H1 (cell line): ENCODE measurements around the gene GHRL. TPM values are rescaled to one million over a fixed set of nuclear protein-coding genes. Genes with fewer than 3 reads are reported as not detected.

Experiments
- CTCF ChIA-PET: fragments of 300-600 bp; sonication (Branson Sonifier 250); formaldehyde crosslinking; loops from one replicate; lab custom pipeline; 2021; ENCODE audit not compliant: partially characterized antibody; lab: Charles Lee
- POLR2A ChIA-PET: fragments of 300-600 bp; sonication (Branson Sonifier 250); formaldehyde crosslinking; loops from one replicate; lab custom pipeline; 2021; ENCODE audit warnings: inconsistent platforms; ENCODE audit not compliant: partially characterized antibody; lab: Charles Lee
- DNase-seq, 2 experiments: peaks; one replicate each; pipeline versions ENCODE4 v3.0.0 to v3.0.0-alpha.2; 2010 to 2022; ENCODE audit warnings: low spot score in 2 of 2, low read depth in 1 of 2, mixed read lengths in 1 of 2
- FAIRE-seq: peaks from 2 replicates; lab custom pipeline; 2011; peaks lifted over from hg19 to GRCh38; lab: Jason Lieb, UNC
- H2AFZ ChIP-seq: 2 replicates; pipeline ENCODE4 v1.8.1; 2012; ENCODE audit warnings: low read length, inconsistent platforms
- H2AK5ac ChIP-seq: 2 replicates; pipeline ENCODE4 v1.6.1; 2013; ENCODE audit warnings: low read depth, low read length
- H2BK120ac ChIP-seq: replicated peaks from 2 replicates; pipeline ENCODE3; 2013; ENCODE audit warnings: low read depth, low read length, inconsistent platforms
- H2BK12ac ChIP-seq: 2 replicates; pipeline ENCODE4 v1.6.1; 2013; ENCODE audit warnings: low read depth, low read length
- H2BK15ac ChIP-seq: 2 replicates; pipeline ENCODE4 v1.6.1; 2013; ENCODE audit warnings: low read length
- H2BK20ac ChIP-seq: 2 replicates; pipeline ENCODE4 v1.6.1; 2013; ENCODE audit warnings: low read length
- H2BK5ac ChIP-seq: 2 replicates; pipeline ENCODE4 v1.6.1; 2013; ENCODE audit warnings: low read depth, low read length
- H3K14ac ChIP-seq: 2 replicates; pipeline ENCODE4 v1.6.1; 2013; ENCODE audit warnings: inconsistent platforms; ENCODE audit not compliant: insufficient read length
- H3K18ac ChIP-seq: 2 replicates; pipeline ENCODE4 v1.6.1; 2013; ENCODE audit warnings: low read length; ENCODE audit errors: extremely low read depth
- H3K23ac ChIP-seq: 2 replicates; pipeline ENCODE4 v1.6.1; 2013; ENCODE audit warnings: inconsistent platforms; ENCODE audit not compliant: insufficient read length
- H3K23me2 ChIP-seq: 2 replicates; pipeline ENCODE4 v1.6.1; 2013; ENCODE audit warnings: low read depth, low read length
- H3K27ac ChIP-seq: 2 replicates; pipeline ENCODE4 v1.6.1; 2011; ENCODE audit warnings: low read depth, low read length, inconsistent platforms
- H3K27me3 ChIP-seq, 4 experiments: replicated peaks in 1 of 4; 1 replicate in 1 of 4; 2 replicates in 3 of 4; pipeline versions ENCODE4 v1.6.1 to v1.8.1; 2011 to 2013; ENCODE audit warnings: low read length in 3 of 4, mild to moderate bottlenecking in 3 of 4, inconsistent platforms in 2 of 4, mixed read lengths in 2 of 4, moderate library complexity in 1 of 4; ENCODE audit not compliant: control insufficient read depth in 3 of 4, insufficient read depth in 3 of 4; ENCODE audit errors: extremely low read depth in 1 of 4
- H3K36me3 ChIP-seq, 4 experiments: 2 replicates each; pipeline versions ENCODE4 v1.6.1 to v1.8.1; 2011 to 2013; ENCODE audit warnings: mild to moderate bottlenecking in 4 of 4, low read length in 3 of 4, moderate library complexity in 2 of 4, control low read depth in 1 of 4, inconsistent platforms in 1 of 4; ENCODE audit not compliant: insufficient read depth in 4 of 4, control insufficient read depth in 2 of 4
- H3K4ac ChIP-seq: replicated peaks from 2 replicates; pipeline ENCODE3; 2013; ENCODE audit warnings: low read length, low read depth, mixed read lengths, inconsistent platforms; ENCODE audit not compliant: insufficient read length
- H3K4me1 ChIP-seq, 4 experiments: replicated peaks in 1 of 4; 1 replicate in 1 of 4; 2 replicates in 3 of 4; pipeline versions ENCODE4 v1.6.1 to v1.8.1; 2011 to 2013; ENCODE audit warnings: low read length in 3 of 4, inconsistent platforms in 2 of 4, mixed read lengths in 1 of 4; ENCODE audit not compliant: insufficient read depth in 4 of 4, control insufficient read depth in 3 of 4
- H3K4me2 ChIP-seq, 2 experiments: 2 replicates each; pipeline versions ENCODE4 v1.6.1 to v1.8.1; 2011 to 2013; ENCODE audit warnings: low read depth in 2 of 2, low read length in 2 of 2, control low read depth in 1 of 2, inconsistent platforms in 1 of 2, mild to moderate bottlenecking in 1 of 2; ENCODE audit not compliant: insufficient read depth in 1 of 2
- H3K4me3 ChIP-seq, 4 experiments: fragments of 200-600, 300-600 bp in 1 of 4; sonication (generic), shearing (Covaris generic), sonication (Bioruptor Twin) in 1 of 4; 2 replicates each; pipeline versions ENCODE4 v1.5.1 to v1.8.1; 2011 to 2016; ENCODE audit warnings: low read length in 4 of 4, low read depth in 3 of 4, control low read depth in 2 of 4, inconsistent platforms in 2 of 4, mild to moderate bottlenecking in 2 of 4, mixed read lengths in 1 of 4, moderate library complexity in 1 of 4; ENCODE audit not compliant: insufficient read depth in 2 of 4; ENCODE audit errors: extremely low read depth in 1 of 4
- H3K56ac ChIP-seq: replicated peaks from 2 replicates; pipeline ENCODE3; 2013; ENCODE audit warnings: low read depth, mild to moderate bottlenecking, mixed read lengths, low read length, inconsistent platforms; ENCODE audit not compliant: insufficient read length
- H3K79me1 ChIP-seq: 2 replicates; pipeline ENCODE4 v1.6.1; 2013; ENCODE audit warnings: low read depth, low read length, control low read depth
- H3K79me2 ChIP-seq, 2 experiments: 2 replicates each; pipeline versions ENCODE4 v1.6.1 to v1.8.1; 2012 to 2013; ENCODE audit warnings: low read length in 2 of 2, mild to moderate bottlenecking in 2 of 2, inconsistent platforms in 1 of 2; ENCODE audit not compliant: insufficient read depth in 2 of 2, control insufficient read depth in 1 of 2
- H3K9ac ChIP-seq, 4 experiments: replicated peaks in 1 of 4; 1 replicate in 1 of 4; 2 replicates in 3 of 4; pipeline versions ENCODE4 v1.6.1 to v1.8.1; 2011 to 2013; ENCODE audit warnings: low read depth in 3 of 4, low read length in 3 of 4, control low read depth in 2 of 4, mild to moderate bottlenecking in 2 of 4, moderate library complexity in 2 of 4, inconsistent platforms in 1 of 4; ENCODE audit errors: extremely low read depth in 1 of 4
- H3K9me3 ChIP-seq, 2 experiments: 2 replicates each; pipeline versions ENCODE4 v1.6.1 to v1.8.1; 2012 to 2013; ENCODE audit warnings: mild to moderate bottlenecking in 2 of 2, moderate library complexity in 2 of 2, control low read depth in 1 of 2, inconsistent platforms in 1 of 2, low read depth in 1 of 2, low read length in 1 of 2, mixed read lengths in 1 of 2; ENCODE audit not compliant: insufficient read depth in 2 of 2
- H4K20me1 ChIP-seq, 2 experiments: replicated peaks in 1 of 2; 2 replicates each; pipeline versions ENCODE3 to v1.8.1; 2011 to 2013; ENCODE audit warnings: inconsistent platforms in 2 of 2, low read length in 2 of 2, mild to moderate bottlenecking in 1 of 2; ENCODE audit not compliant: insufficient read depth in 2 of 2, control insufficient read depth in 1 of 2
- H4K5ac ChIP-seq: 2 replicates; pipeline ENCODE4 v1.6.1; 2013; ENCODE audit warnings: low read length, low read depth, mixed read lengths, inconsistent platforms; ENCODE audit not compliant: insufficient read length
- H4K8ac ChIP-seq: 2 replicates; pipeline ENCODE4 v1.8.0; 2013; ENCODE audit warnings: mild to moderate bottlenecking, moderate library complexity, low read length, inconsistent platforms; ENCODE audit not compliant: insufficient read depth; ENCODE audit errors: extremely low read depth
- H4K91ac ChIP-seq: replicated peaks from 2 replicates; pipeline ENCODE3; 2013; ENCODE audit warnings: low read length, mixed read lengths, inconsistent platforms; ENCODE audit not compliant: insufficient read length
- BACH1 ChIP-seq: IDR thresholded peaks from 2 replicates; pipeline ENCODE4 v1.6.1; 2012; ENCODE audit warnings: low read length, improper control_type of control experiment
- TAF7 ChIP-seq: optimal IDR thresholded peaks from 2 replicates; pipeline ENCODE3; 2011; ENCODE audit warnings: low read depth, mild to moderate bottlenecking, inconsistent platforms, low read length, moderate library complexity, borderline replicate concordance
- TEAD4 ChIP-seq: IDR thresholded peaks from 2 replicates; pipeline ENCODE4 v1.6.1; 2012; ENCODE audit warnings: low read depth, low read length, inconsistent platforms, mixed read lengths
- WGBS, 2 experiments: shearing (Covaris generic) in 1 of 2; methylation state at CpG; one replicate each; pipeline versions ENCODE4 v1.1.6 to v1.1.7; 2013 to 2015; ENCODE audit warnings: low lambda C conversion rate in 2 of 2, mixed read lengths in 2 of 2, inconsistent platforms in 1 of 2, low coverage in 1 of 2, missing lambda C conversion rate in 1 of 2; ENCODE audit not compliant: insufficient replicate concordance in 2 of 2, insufficient coverage in 1 of 2, insufficient read length in 1 of 2; ENCODE audit errors: extremely low coverage in 1 of 2, missing lambda C conversion rate in 1 of 2; 5-methylcytosine and 5-hydroxymethylcytosine counted together
- polyA plus RNA-seq, 7 experiments: library from polyadenylated mRNA; depleted of rRNA in 3 of 7; stranded (reverse) in 5 of 7; unstranded in 2 of 7; fragments of >200 nt in 5 of 7; fragments of 200-250 nt in 2 of 7; gene quantifications; 1 replicate in 5 of 7; 2 replicates in 1 of 7; 4 replicates in 1 of 7; pipeline versions ENCODE4 v1.2.1 to v1.2.3, GENCODE V29; 2011 to 2013; ENCODE audit warnings: missing spikeins in 2 of 7, mixed read lengths in 2 of 7
- total RNA-seq: library from RNA; stranded (reverse); fragmentation: NEBNext Ultra II Directional; extraction: Animal tissue kit (Norgen Biotek cat#: 25700); gene quantifications from 2 replicates; pipeline ENCODE4 v1.2.1, GENCODE V29; 2021
- TF ChIP-seq, protein P1 (sequence below): IDR thresholded peaks from 2 replicates; pipeline ENCODE4 v1.6.1; 2012; ENCODE audit warnings: inconsistent platforms
- TF ChIP-seq, protein P2 (sequence below), 3 experiments: IDR thresholded peaks; 1 replicate in 2 of 3; 2 replicates in 1 of 3; pipeline versions ENCODE4 v1.5.1 to v1.6.1; 2011; ENCODE audit warnings: low read length in 3 of 3, mild to moderate bottlenecking in 3 of 3, inconsistent platforms in 2 of 3, low read depth in 1 of 3, moderate library complexity in 1 of 3; ENCODE audit not compliant: insufficient read depth in 1 of 3; ENCODE audit errors: control extremely low read depth in 1 of 3

GHRL gene
- total and polyA plus RNA-seq, 2 of the 8 experiments (the other 6 are each of a cell fraction or from before 2014, with no cell fraction given) = 0.32 to 0.35 TPM

DNA sequence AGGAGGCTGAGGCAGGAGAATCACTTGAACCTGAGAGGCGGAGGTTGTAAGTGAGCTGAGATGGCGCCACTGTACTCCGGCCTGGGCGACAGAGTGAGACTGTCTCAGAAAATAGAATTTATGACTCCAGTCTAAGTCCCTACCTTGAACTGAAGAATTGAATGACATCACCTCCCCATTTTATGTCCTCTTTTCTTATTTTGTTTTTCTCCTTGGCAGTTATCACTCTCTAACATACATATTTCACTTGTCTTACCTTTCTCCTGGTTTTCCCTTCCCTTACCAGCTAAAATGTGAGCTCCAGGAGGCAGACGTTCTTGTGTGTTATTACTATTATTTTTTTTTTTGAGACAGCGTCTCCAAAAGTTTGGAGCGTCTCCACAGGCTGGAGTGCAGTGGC lies 36.9 kb downstream of the GHRL start:
- no peaks in the 10 kb centered on the region for H3K4me1 ChIP-seq
- TF ChIP-seq TEAD4 (no peak), TAF7 (no peak), BACH1 (no peak)
- TF ChIP-seq, protein P1, sequence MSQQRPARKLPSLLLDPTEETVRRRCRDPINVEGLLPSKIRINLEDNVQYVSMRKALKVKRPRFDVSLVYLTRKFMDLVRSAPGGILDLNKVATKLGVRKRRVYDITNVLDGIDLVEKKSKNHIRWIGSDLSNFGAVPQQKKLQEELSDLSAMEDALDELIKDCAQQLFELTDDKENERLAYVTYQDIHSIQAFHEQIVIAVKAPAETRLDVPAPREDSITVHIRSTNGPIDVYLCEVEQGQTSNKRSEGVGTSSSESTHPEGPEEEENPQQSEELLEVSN = no peak
- TF ChIP-seq, protein P2, sequence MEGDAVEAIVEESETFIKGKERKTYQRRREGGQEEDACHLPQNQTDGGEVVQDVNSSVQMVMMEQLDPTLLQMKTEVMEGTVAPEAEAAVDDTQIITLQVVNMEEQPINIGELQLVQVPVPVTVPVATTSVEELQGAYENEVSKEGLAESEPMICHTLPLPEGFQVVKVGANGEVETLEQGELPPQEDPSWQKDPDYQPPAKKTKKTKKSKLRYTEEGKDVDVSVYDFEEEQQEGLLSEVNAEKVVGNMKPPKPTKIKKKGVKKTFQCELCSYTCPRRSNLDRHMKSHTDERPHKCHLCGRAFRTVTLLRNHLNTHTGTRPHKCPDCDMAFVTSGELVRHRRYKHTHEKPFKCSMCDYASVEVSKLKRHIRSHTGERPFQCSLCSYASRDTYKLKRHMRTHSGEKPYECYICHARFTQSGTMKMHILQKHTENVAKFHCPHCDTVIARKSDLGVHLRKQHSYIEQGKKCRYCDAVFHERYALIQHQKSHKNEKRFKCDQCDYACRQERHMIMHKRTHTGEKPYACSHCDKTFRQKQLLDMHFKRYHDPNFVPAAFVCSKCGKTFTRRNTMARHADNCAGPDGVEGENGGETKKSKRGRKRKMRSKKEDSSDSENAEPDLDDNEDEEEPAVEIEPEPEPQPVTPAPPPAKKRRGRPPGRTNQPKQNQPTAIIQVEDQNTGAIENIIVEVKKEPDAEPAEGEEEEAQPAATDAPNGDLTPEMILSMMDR (IDR thresholded peaks at IDR 0.05; ENCODE audit: control extremely low read depth in 1 of 3, insufficient read depth in 1 of 3, low read depth in 1 of 3, low read length in 3 of 3) = no peak
- peaks cover 0 to 6% of the 10 kb centered on the region in 2 experiments for H4K20me1 ChIP-seq
- H2BK20ac ChIP-seq = no peak overlapping the region
- H4K8ac ChIP-seq = no peak overlapping the region
- peaks cover 22% of the 10 kb centered on the region for H3K79me1 ChIP-seq
- CTCF ChIA-PET = interaction anchor here (0.6 to 3.0 kb wide), 3 partner anchors 8 to 63 kb away, joined by 3 to 11 read pairs (median 4); no protein-coding TSS in a partner anchor
- H3K27me3 ChIP-seq = no peaks in the 10 kb centered on the region
- no peak overlapping the region for H3K14ac ChIP-seq
- H2AFZ ChIP-seq = no peak overlapping the region
- no peak overlapping the region for H2BK120ac ChIP-seq
- DNase-seq = no peak
- H3K4me2 ChIP-seq = no peak overlapping the region
- peaks cover 6 to 29% (median 19%) of the 10 kb centered on the region in 4 experiments; a peak in 7 of 8 replicates for H3K36me3 ChIP-seq
- H4K5ac ChIP-seq = no peak overlapping the region
- no peak overlapping the region for H2BK12ac ChIP-seq
- WGBS, 2 experiments = 93% methylated on average over 7 of the region's 7 CpGs; no CpG with 5 or more reads in 1 of the 2 experiments
- no peak overlapping the region for H3K9ac ChIP-seq
- no peak overlapping the region for H2AK5ac ChIP-seq
- H3K79me2 ChIP-seq = peaks cover 0 to 40% of the 10 kb centered on the region in 2 experiments; a peak in 2 of 4 replicates
- no peak overlapping the region for H3K4me3 ChIP-seq
- no peak overlapping the region for H3K56ac ChIP-seq
- H3K27ac ChIP-seq = no peak overlapping the region
- H4K91ac ChIP-seq = no peak overlapping the region
- no peak overlapping the region for H3K18ac ChIP-seq
- no peak overlapping the region for H2BK5ac ChIP-seq
- no peak overlapping the region for H2BK15ac ChIP-seq
- H3K23ac ChIP-seq = no peak overlapping the region
- H3K4ac ChIP-seq = no peak overlapping the region
- no peaks in the 10 kb centered on the region for H3K23me2 ChIP-seq
- POLR2A ChIA-PET = no interaction called here
- H3K9me3 ChIP-seq = no peaks in the 10 kb centered on the region
- FAIRE-seq = no peak
